ENCODE results near the gene SRSF3. TPM values are rescaled to one million over a fixed set of nuclear protein-coding genes. Genes with fewer than 3 reads are reported as not detected.

SRSF3 gene
- total RNA-seq, 6 donors from 2014 or later: 61.5 to 220 (median 167) TPM

DNA sequence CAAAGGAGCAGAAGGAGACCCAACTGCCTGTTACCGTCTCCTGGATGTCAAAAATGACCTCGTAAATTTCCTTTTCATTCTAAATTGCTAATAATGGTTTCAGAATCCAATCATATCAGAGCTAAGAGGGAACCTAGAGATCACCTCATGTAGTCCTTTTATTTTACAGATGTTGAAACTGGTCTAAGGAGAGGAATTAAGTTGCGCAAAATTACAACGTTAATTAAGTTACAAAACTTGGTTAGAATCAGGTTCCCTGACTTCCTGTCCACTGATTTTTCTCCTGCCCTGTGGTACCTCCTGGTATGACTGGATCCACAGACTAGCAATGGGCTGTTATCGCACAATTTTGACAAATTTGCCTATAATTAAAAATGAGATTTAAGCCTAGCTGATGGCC lies 37.9 kb upstream of the SRSF3 start:
- Histone ChIP-seq H3K9me3 (no peaks in the 10 kb centered on the region), H3K27ac (no peak overlapping the region), H3K36me3 (no peaks in the 10 kb centered on the region), H3K4me3 (no peak overlapping the region), H3K27me3 (no peaks in the 10 kb centered on the region), H3K4me1 (peaks cover 0 to 3% (median 0%) of the 10 kb centered on the region in 4 donors)
- no peak for DNase-seq
- WGBS, 2 donors: 67 to 85% methylated on average over 5 of the region's 5 CpGs
- ATAC-seq (ENCODE audit: low FRiP score in 2 of 2): no peak
- TF ChIP-seq EP300 (IDR thresholded peaks at IDR 0.05) (no peak), POLR2AphosphoS5 (IDR thresholded peaks at IDR 0.05) (no peak), POLR2A (IDR thresholded peaks at IDR 0.05) (no peak)
- TF ChIP-seq, protein P1, sequence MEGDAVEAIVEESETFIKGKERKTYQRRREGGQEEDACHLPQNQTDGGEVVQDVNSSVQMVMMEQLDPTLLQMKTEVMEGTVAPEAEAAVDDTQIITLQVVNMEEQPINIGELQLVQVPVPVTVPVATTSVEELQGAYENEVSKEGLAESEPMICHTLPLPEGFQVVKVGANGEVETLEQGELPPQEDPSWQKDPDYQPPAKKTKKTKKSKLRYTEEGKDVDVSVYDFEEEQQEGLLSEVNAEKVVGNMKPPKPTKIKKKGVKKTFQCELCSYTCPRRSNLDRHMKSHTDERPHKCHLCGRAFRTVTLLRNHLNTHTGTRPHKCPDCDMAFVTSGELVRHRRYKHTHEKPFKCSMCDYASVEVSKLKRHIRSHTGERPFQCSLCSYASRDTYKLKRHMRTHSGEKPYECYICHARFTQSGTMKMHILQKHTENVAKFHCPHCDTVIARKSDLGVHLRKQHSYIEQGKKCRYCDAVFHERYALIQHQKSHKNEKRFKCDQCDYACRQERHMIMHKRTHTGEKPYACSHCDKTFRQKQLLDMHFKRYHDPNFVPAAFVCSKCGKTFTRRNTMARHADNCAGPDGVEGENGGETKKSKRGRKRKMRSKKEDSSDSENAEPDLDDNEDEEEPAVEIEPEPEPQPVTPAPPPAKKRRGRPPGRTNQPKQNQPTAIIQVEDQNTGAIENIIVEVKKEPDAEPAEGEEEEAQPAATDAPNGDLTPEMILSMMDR (IDR thresholded peaks at IDR 0.05): no peak

DNA sequence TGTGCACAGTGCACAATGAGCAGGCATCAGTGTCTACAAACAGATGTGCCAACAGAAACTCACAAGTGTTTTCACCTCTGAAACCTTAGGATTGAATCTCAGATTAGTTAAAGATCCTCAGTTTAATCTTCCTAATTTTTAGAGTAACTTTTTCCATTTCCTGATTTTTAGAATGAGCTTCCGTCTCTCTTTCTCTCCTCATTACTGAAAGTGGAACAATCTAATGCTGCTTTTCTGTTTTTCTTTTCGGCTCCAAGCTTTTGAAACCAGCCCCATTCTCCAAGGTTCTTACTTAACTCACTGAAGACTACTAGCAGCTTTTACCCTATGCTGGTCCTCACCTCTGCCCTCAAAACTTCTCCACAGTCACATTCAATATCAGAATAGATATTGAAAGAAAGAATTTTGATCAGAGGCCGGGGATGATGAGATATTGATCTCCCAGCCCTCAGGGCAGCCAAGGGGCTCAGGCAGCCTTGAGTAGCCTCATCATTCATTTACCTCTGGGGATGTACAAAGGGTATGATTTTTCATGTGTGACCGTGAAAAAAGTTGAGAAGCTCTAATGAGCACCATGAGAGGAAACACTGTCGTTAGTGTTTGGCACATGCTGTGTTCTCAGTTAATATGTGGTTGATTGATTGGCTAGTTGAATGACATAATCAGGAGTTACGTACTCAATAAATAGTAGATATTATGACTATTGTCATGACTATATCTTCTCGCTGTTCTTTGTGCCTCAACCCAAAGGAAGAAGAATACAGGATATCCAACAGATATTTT lies 35.0 kb upstream of the SRSF3 start:
- Histone ChIP-seq H3K4me3 (no peak overlapping the region), H3K9me3 (no peaks in the 10 kb centered on the region), H3K27me3 (no peaks in the 10 kb centered on the region), H3K36me3 (no peaks in the 10 kb centered on the region), H3K4me1 (peaks cover 0 to 3% (median 0%) of the 10 kb centered on the region in 4 donors), H3K27ac (no peak overlapping the region)
- no peak for TF ChIP-seq EP300 (IDR thresholded peaks at IDR 0.05)
- no peak for TF ChIP-seq POLR2AphosphoS5 (IDR thresholded peaks at IDR 0.05)
- TF ChIP-seq, protein P1 (IDR thresholded peaks at IDR 0.05): no peak
- TF ChIP-seq POLR2A (IDR thresholded peaks at IDR 0.05): no peak
- DNase-seq (no peak), ATAC-seq (ENCODE audit: low FRiP score in 2 of 2) (no peak)
- WGBS, 2 donors: 78 to 84% methylated on average over 7 of the region's 7 CpGs

DNA sequence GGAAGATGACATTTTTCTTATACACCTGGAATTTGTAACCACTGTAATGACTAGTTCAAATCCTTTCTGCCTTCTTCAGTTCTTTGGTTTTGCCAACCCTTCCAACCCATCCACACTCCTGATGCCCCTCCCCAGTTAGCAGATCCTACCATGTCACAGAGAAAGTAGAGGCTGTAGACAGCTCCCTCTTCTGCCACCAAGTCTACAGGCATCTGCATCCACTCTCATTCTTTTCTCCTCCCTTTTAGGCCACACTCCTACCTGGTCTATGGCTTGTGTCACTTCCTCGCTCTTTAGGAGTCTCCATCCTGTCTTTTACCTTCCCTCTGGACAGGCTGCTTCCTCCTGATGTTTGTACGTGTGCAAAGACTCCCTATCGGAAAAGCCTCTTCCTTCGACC lies 33.3 kb upstream of the SRSF3 start:
- no peaks in the 10 kb centered on the region for H3K36me3 ChIP-seq
- H3K9me3 ChIP-seq: no peaks in the 10 kb centered on the region
- H3K27ac ChIP-seq: no peak overlapping the region
- ATAC-seq (ENCODE audit: low FRiP score in 2 of 2) (no peak), DNase-seq (no peak)
- peaks cover 0 to 3% (median 0%) of the 10 kb centered on the region in 4 donors for H3K4me1 ChIP-seq
- no peak overlapping the region for H3K4me3 ChIP-seq
- WGBS, 2 donors: 90 to 91% methylated on average over 4 of the region's 4 CpGs
- H3K27me3 ChIP-seq: no peaks in the 10 kb centered on the region
- TF ChIP-seq, protein P1 (IDR thresholded peaks at IDR 0.05): no peak
- no peak for TF ChIP-seq POLR2A (IDR thresholded peaks at IDR 0.05)
- TF ChIP-seq EP300 (IDR thresholded peaks at IDR 0.05): no peak
- no peak for TF ChIP-seq POLR2AphosphoS5 (IDR thresholded peaks at IDR 0.05)

DNA sequence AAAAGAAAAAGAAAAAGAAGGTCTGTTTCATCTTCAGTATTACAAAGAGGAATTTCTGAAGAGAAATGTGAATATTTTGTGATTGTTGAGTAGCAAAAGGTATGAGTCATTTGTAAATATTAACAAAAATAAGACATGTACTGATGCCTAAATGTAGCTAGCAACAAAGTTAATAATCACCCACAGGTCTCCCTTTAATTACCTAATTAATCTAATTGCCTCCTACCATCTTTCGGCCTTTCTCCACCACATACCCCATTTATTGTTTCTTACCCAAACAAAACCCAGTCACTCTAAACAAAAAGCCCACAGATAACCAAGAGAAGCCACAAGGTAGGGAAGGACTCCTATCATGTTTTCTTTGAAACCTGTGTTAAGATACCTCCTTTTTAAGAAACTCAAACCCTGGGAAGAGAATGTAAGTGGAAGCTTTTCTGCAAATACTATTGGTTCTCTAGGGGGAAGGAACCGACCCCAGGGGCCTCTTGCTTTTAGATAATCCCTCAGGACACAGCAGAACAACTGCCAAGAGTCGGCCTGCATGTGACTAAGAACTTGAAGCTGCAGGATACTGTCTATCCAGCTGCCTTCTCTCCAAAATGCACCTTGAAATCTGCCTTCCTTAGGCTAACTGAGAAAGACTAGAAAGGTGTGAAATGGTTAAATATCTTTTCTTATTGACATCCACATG lies 30.8 kb upstream of the SRSF3 start:
- no peaks in the 10 kb centered on the region for H3K27me3 ChIP-seq
- no peaks in the 10 kb centered on the region for H3K36me3 ChIP-seq
- no peaks in the 10 kb centered on the region for H3K4me1 ChIP-seq
- TF ChIP-seq POLR2AphosphoS5 (IDR thresholded peaks at IDR 0.05) (no peak), POLR2A (IDR thresholded peaks at IDR 0.05) (no peak), EP300 (IDR thresholded peaks at IDR 0.05) (no peak)
- TF ChIP-seq, protein P1 (IDR thresholded peaks at IDR 0.05): no peak
- H3K27ac ChIP-seq: no peak overlapping the region
- no peak overlapping the region for H3K4me3 ChIP-seq
- no peak for DNase-seq
- no peaks in the 10 kb centered on the region for H3K9me3 ChIP-seq
- ATAC-seq (ENCODE audit: low FRiP score in 2 of 2): no peak
- WGBS, 2 donors: 73 to 78% methylated on average over 3 of the region's 3 CpGs

Data from upper lobe of left lung (tissue), 6 donors.